BE2C (cell line): ENCODE data around the gene PPP2R2B.

Experiments used
- DNase-seq: peaks from one replicate; pipeline ENCODE4 v3.0.0-alpha.2; 2020
- H3K27me3 ChIP-seq: fragments of 250-450 bp; sonication (Bioruptor Pico); 2 replicates; pipeline ENCODE4 v1.5.1; 2020; ENCODE audit warnings: mild to moderate bottlenecking
- H3K36me3 ChIP-seq: fragments of 250-450 bp; sonication (Bioruptor Pico); 2 replicates; pipeline ENCODE4 v1.5.1; 2020; ENCODE audit warnings: mild to moderate bottlenecking
- H3K4me1 ChIP-seq: fragments of 250-450 bp; sonication (Bioruptor Pico); 2 replicates; pipeline ENCODE4 v1.5.1; 2020
- H3K4me3 ChIP-seq: 2 replicates; pipeline ENCODE4 v1.5.1; 2011; ENCODE audit warnings: low read depth, low read length
- H3K9me3 ChIP-seq: fragments of 250-450 bp; sonication (Bioruptor Pico); 2 replicates; pipeline ENCODE4 v1.5.1; 2020
- TF ChIP-seq, protein P1 (sequence below): IDR thresholded peaks from 2 replicates; pipeline ENCODE4 v1.5.1; 2012; ENCODE audit warnings: mild to moderate bottlenecking, low read depth, low read length

Gene PPP2R2B

GRCh38 chr5:146779211-146779869, 99.2 kb downstream of the PPP2R2B start:
- H3K27me3 ChIP-seq = no peaks in the 10 kb centered on the region
- no peak overlapping the region for H3K4me3 ChIP-seq
- TF ChIP-seq, protein P1, sequence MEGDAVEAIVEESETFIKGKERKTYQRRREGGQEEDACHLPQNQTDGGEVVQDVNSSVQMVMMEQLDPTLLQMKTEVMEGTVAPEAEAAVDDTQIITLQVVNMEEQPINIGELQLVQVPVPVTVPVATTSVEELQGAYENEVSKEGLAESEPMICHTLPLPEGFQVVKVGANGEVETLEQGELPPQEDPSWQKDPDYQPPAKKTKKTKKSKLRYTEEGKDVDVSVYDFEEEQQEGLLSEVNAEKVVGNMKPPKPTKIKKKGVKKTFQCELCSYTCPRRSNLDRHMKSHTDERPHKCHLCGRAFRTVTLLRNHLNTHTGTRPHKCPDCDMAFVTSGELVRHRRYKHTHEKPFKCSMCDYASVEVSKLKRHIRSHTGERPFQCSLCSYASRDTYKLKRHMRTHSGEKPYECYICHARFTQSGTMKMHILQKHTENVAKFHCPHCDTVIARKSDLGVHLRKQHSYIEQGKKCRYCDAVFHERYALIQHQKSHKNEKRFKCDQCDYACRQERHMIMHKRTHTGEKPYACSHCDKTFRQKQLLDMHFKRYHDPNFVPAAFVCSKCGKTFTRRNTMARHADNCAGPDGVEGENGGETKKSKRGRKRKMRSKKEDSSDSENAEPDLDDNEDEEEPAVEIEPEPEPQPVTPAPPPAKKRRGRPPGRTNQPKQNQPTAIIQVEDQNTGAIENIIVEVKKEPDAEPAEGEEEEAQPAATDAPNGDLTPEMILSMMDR = no peak
- peaks cover 21% of the 10 kb centered on the region for H3K4me1 ChIP-seq
- H3K9me3 ChIP-seq = no peaks in the 10 kb centered on the region
- no peaks in the 10 kb centered on the region for H3K36me3 ChIP-seq
- DNase-seq = no peak

- no peaks in the 10 kb centered on the region for H3K27me3 ChIP-seq
- peaks cover 21% of the 10 kb centered on the region for H3K4me1 ChIP-seq
- no peak overlapping the region for H3K4me3 ChIP-seq
- TF ChIP-seq, protein P1 = no peak
- no peak for DNase-seq
- no peaks in the 10 kb centered on the region for H3K36me3 ChIP-seq
- no peaks in the 10 kb centered on the region for H3K9me3 ChIP-seq
Measured at GRCh38 chr5:146778795-146779194, 99.8 kb downstream of the PPP2R2B start.

GRCh38 chr5:146778261-146778660, 100.3 kb downstream of the PPP2R2B start:
- no peak for DNase-seq
- no peak overlapping the region for H3K4me3 ChIP-seq

GRCh38 chr5:146772881-146773466, 105.6 kb downstream of the PPP2R2B start:
- TF ChIP-seq, protein P1 = no peak
- no peak for DNase-seq
- Histone ChIP-seq H3K4me3 (no peak overlapping the region), H3K27me3 (no peaks in the 10 kb centered on the region), H3K36me3 (no peaks in the 10 kb centered on the region), H3K9me3 (no peaks in the 10 kb centered on the region), H3K4me1 (peaks cover under 1% of the 10 kb centered on the region; the same call in 1 of the 2 replicates)

More at GRCh38 chr5:146778261-146778660, 100.3 kb downstream of the PPP2R2B start:
- H3K36me3 ChIP-seq = no peaks in the 10 kb centered on the region
- no peaks in the 10 kb centered on the region for H3K9me3 ChIP-seq
- H3K27me3 ChIP-seq = no peaks in the 10 kb centered on the region
- peaks cover 21% of the 10 kb centered on the region for H3K4me1 ChIP-seq
- TF ChIP-seq, protein P1 = no peak

- Histone ChIP-seq H3K9me3 (no peaks in the 10 kb centered on the region), H3K4me1 (no peaks in the 10 kb centered on the region), H3K27me3 (no peaks in the 10 kb centered on the region), H3K36me3 (no peaks in the 10 kb centered on the region), H3K4me3 (no peak overlapping the region)
- TF ChIP-seq, protein P1 = no peak
- no peak for DNase-seq
Measured at GRCh38 chr5:146770980-146771379, 107.6 kb downstream of the PPP2R2B start.

- Histone ChIP-seq H3K4me1 (no peaks in the 10 kb centered on the region), H3K36me3 (no peaks in the 10 kb centered on the region), H3K9me3 (no peaks in the 10 kb centered on the region), H3K4me3 (no peak overlapping the region), H3K27me3 (no peaks in the 10 kb centered on the region)
- DNase-seq = no peak
- TF ChIP-seq, protein P1 = no peak
Measured at GRCh38 chr5:146770546-146770945, 108.0 kb downstream of the PPP2R2B start.
